Subcutaneous abdominal adipose tissue (tissue), 5 donors: Measurements from ENCODE around the gene CYRIA.

ENCODE experiments used
- H3K27ac ChIP-seq: one replicate; pipeline ENCODE4 v1.7.0; 2013; ENCODE audit warnings: low read depth, mild to moderate bottlenecking, inconsistent platforms, low read length, moderate library complexity
- H3K27me3 ChIP-seq, 5 donors: one replicate each; pipeline ENCODE4 v1.7.0; 2013; ENCODE audit warnings: low read length in 5 of 5, inconsistent platforms in 1 of 5; ENCODE audit not compliant: control insufficient read depth in 5 of 5, insufficient read depth in 4 of 5
- H3K36me3 ChIP-seq, 5 donors: one replicate each; pipeline ENCODE4 v1.7.0; 2013; ENCODE audit warnings: low read length in 5 of 5; ENCODE audit not compliant: control insufficient read depth in 5 of 5, insufficient read depth in 5 of 5
- H3K4me1 ChIP-seq, 5 donors: one replicate each; pipeline ENCODE4 v1.7.0; 2013; ENCODE audit warnings: low read length in 5 of 5, mild to moderate bottlenecking in 3 of 5, moderate library complexity in 1 of 5; ENCODE audit not compliant: control insufficient read depth in 5 of 5, insufficient read depth in 5 of 5
- H3K4me3 ChIP-seq, 5 donors: one replicate each; pipeline ENCODE4 v1.7.0; 2013; ENCODE audit warnings: low read length in 5 of 5, low read depth in 1 of 5
- H3K9ac ChIP-seq, 5 donors: one replicate each; pipeline ENCODE4 v1.7.0; 2013; ENCODE audit warnings: low read length in 5 of 5, mild to moderate bottlenecking in 4 of 5, moderate library complexity in 3 of 5
- H3K9me3 ChIP-seq, 5 donors: one replicate each; pipeline ENCODE4 v1.7.0; 2013; ENCODE audit warnings: low read length in 5 of 5; ENCODE audit not compliant: control insufficient read depth in 5 of 5
- donor health status: healthy.
- donor health status: healthy.
- donor health status: healthy.
- donor health status: healthy.
- donor health status: healthy.

CYRIA gene

GRCh38 chr2:16686641-16687040 is 21.0 kb upstream of the CYRIA start:
- Histone ChIP-seq H3K27me3 (no peaks in the 10 kb centered on the region), H3K9ac (no peak overlapping the region), H3K9me3 (no peaks in the 10 kb centered on the region), H3K27ac (no peak overlapping the region), H3K4me1 (peaks cover 0 to 9% (median 0%) of the 10 kb centered on the region in 5 donors), H3K36me3 (no peaks in the 10 kb centered on the region), H3K4me3 (no peak overlapping the region)

DNA sequence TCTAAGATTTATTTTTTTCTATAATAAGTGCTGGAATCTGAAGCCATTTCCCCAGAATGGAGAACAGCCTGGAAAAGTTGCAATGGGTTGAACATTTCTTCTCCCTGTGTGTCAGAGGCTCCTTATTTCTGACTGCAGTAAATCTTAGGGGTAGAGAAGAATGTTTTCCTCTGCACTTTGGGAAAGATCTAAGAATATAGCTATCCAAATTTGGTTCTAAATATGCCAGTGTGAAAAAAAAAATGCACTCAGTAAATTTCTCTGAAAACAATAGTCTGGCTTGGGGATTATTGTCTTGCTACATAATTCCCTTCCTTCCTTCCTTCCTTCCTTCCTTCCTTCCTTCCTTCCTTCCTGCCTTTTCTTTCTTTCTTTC is 19.7 kb upstream of the CYRIA start:
- Histone ChIP-seq H3K4me1 (peaks cover 0 to 9% (median 0%) of the 10 kb centered on the region in 5 donors), H3K36me3 (no peaks in the 10 kb centered on the region), H3K9ac (no peak overlapping the region), H3K27ac (no peak overlapping the region), H3K4me3 (no peak overlapping the region), H3K27me3 (no peaks in the 10 kb centered on the region), H3K9me3 (no peaks in the 10 kb centered on the region)

DNA sequence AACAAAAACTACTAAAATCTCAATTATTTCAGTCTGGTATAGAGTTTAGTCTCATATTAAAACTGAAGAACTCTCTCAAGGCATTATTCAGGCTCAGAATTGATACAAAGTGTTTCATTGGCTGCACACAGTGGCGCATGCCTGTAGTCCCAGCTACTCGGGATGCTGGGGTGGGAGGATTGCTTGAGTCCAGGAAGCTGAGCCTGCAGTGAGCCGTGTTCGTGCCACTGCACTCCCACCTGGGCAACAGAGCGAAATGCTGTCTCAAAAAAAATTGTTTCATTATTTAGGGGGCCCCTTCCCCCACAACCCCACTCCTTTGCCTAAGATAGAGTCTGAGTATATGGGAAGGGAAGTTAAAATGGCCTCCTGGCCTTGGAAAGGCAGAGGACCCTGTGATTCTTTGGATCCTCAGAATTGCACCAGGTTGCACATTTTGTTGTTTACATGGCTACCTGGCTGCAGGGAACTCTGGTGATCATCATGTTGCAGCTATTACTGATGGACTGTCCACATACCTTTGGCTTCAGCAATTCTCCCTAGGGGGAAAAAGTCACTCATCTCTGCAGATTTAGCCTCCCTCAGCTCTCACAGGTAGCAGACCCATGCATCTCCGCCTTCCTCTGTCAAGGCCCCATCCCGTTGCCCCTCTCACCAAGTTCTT is 19.2 kb upstream of the CYRIA start:
- Histone ChIP-seq H3K4me1 (peaks cover 0 to 9% (median 0%) of the 10 kb centered on the region in 5 donors), H3K36me3 (no peaks in the 10 kb centered on the region), H3K4me3 (no peak overlapping the region), H3K27me3 (no peaks in the 10 kb centered on the region), H3K27ac (no peak overlapping the region), H3K9ac (no peak overlapping the region), H3K9me3 (no peaks in the 10 kb centered on the region)

DNA sequence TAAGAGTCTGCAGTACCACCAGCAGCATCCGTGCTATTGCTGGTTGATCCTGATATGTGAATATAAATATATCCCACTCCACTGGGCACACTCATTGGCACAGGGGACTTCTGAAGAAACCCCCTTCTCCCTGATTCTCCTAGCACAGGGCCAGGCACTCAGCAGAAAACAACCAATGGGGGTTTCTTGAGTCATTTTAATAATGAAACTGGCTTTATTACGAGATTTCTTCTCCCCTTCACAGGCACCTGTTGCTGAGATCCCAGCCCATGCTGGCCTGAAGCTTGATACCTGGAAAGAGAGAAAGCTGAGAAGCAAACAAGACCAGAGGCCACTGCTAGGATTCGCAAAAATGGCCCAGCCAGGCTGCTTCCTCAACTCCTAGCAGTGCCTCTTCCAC is 17.9 kb upstream of the CYRIA start:
- H3K36me3 ChIP-seq: no peaks in the 10 kb centered on the region
- H3K9me3 ChIP-seq: no peaks in the 10 kb centered on the region
- no peak overlapping the region for H3K27ac ChIP-seq
- H3K27me3 ChIP-seq: no peaks in the 10 kb centered on the region
- H3K4me3 ChIP-seq: no peak overlapping the region
- no peak overlapping the region for H3K9ac ChIP-seq
- H3K4me1 ChIP-seq: peaks cover 0 to 9% (median 0%) of the 10 kb centered on the region in 5 donors

GRCh38 chr2:16682431-16683118 is 16.9 kb upstream of the CYRIA start:
- H3K27ac ChIP-seq: no peak overlapping the region
- no peak overlapping the region for H3K9ac ChIP-seq
- no peaks in the 10 kb centered on the region for H3K36me3 ChIP-seq
- peaks cover 0 to 7% (median 0%) of the 10 kb centered on the region in 5 donors for H3K9me3 ChIP-seq
- no peaks in the 10 kb centered on the region for H3K27me3 ChIP-seq
- H3K4me3 ChIP-seq: no peak overlapping the region
- peaks cover 0 to 9% (median 0%) of the 10 kb centered on the region in 5 donors for H3K4me1 ChIP-seq

DNA sequence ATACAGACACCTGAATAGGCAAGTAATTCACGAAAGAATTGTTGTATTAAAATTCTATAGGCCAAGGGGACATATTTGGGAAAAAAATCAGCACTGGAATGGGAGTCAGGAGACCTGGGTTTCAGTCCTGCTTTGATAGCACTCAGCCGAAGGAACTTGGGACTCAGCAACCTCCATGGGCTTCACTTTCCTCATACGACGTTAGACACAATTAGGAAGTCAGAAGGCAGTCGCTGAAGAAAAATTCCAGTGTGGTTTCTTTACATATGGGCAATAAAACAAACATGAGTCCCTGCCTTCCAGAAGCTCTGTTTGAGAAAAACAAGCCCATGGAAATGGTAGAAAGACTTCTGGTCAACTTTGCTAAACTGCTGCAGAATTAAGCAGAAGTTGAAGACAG is 15.1 kb upstream of the CYRIA start:
- no peak overlapping the region for H3K4me3 ChIP-seq
- peaks cover 0 to 7% (median 0%) of the 10 kb centered on the region in 5 donors for H3K9me3 ChIP-seq

DNA sequence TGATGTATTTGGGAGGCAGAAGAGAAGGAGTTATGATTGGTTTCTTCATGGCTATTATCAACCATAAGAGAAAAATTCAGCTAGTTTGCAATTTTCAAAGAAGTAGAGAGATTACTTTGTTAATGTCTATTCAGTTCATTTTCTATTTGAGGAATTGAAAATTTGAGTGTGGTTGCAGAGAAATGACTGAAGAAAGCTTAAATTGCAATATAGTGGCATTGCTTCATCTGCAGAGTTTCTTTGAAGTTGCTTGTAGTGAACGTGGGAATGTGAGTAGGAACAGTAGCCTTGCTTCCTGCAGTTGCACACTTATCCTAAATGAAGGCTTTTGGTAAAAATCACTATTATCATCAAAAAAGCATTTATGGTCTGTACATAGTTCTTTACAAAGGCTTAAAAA is 14.7 kb upstream of the CYRIA start:
- Histone ChIP-seq H3K9ac (no peak overlapping the region), H3K4me3 (no peak overlapping the region), H3K27me3 (no peaks in the 10 kb centered on the region), H3K9me3 (peaks cover 0 to 7% (median 0%) of the 10 kb centered on the region in 5 donors), H3K27ac (no peak overlapping the region), H3K36me3 (no peaks in the 10 kb centered on the region), H3K4me1 (peaks cover 0 to 9% (median 0%) of the 10 kb centered on the region in 5 donors)

More for the DNA sequence above, 15.1 kb upstream of the CYRIA start:
- H3K27ac ChIP-seq: no peak overlapping the region
- H3K4me1 ChIP-seq: peaks cover 0 to 9% (median 0%) of the 10 kb centered on the region in 5 donors
- no peak overlapping the region for H3K9ac ChIP-seq
- H3K27me3 ChIP-seq: no peaks in the 10 kb centered on the region
- no peaks in the 10 kb centered on the region for H3K36me3 ChIP-seq

DNA sequence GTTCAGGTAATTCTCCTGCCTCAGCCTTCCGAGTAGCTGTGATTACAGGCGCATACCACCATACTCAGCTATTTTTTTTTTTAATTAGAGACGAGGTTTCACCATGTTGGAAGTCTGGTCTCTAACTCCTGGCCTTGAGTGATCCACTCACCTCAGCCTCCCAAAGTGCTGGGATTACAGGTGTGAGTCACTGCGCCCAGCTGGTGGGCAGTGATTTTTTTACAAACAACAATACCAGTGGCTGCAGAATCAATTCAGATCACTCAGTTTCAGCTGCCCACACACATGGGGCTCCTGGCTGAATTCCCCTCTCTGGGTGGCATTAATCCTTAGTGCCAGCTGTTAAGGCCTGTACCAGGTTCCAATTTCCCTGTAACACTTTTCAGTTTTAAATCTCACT is 13.3 kb upstream of the CYRIA start:
- Histone ChIP-seq H3K27ac (no peak overlapping the region), H3K4me3 (no peak overlapping the region), H3K27me3 (no peaks in the 10 kb centered on the region), H3K9ac (no peak overlapping the region), H3K9me3 (peaks cover 0 to 7% (median 0%) of the 10 kb centered on the region in 5 donors), H3K36me3 (no peaks in the 10 kb centered on the region), H3K4me1 (peaks cover 0 to 9% (median 0%) of the 10 kb centered on the region in 5 donors)

GRCh38 chr2:16677875-16678274 is 12.2 kb upstream of the CYRIA start:
- Histone ChIP-seq H3K9ac (no peak overlapping the region), H3K27ac (no peak overlapping the region), H3K9me3 (peaks cover 0 to 7% (median 0%) of the 10 kb centered on the region in 5 donors), H3K4me3 (no peak overlapping the region), H3K4me1 (peaks cover 0 to 7% (median 0%) of the 10 kb centered on the region in 5 donors), H3K27me3 (no peaks in the 10 kb centered on the region), H3K36me3 (no peaks in the 10 kb centered on the region)

DNA sequence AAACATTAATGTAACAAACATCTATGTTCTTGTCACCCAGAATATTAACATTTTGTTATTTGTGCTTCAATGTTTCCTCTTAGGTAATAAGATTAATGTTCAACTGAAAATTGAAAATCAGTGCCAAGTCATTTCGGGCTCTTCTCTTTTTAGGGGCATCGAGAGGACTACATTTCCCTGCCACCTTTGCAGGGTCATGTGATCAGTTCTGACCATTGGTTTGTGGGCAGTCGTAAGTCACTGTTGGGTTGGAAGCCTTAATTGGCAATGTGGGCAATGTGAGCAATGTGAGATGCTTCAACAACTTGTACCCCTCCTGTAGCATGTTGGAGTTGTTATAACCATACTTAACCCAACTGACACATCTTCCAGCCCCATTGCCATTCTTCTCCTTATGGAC is 10.1 kb upstream of the CYRIA start:
- Histone ChIP-seq H3K4me1 (no peaks in the 10 kb centered on the region), H3K27ac (no peak overlapping the region)

More for the DNA sequence above, 10.1 kb upstream of the CYRIA start:
- no peak overlapping the region for H3K9ac ChIP-seq
- no peaks in the 10 kb centered on the region for H3K36me3 ChIP-seq
- H3K27me3 ChIP-seq: no peaks in the 10 kb centered on the region
- H3K9me3 ChIP-seq: peaks cover 0 to 7% (median 0%) of the 10 kb centered on the region in 5 donors
- no peak overlapping the region for H3K4me3 ChIP-seq
